Aorta (tissue), 5 donors: ENCODE results near the gene ATXN7. TPM values are rescaled to one million over a fixed set of nuclear protein-coding genes. Genes with fewer than 3 reads are reported as not detected.

ENCODE experiments used
- ATAC-seq: fragments of 200-7000 bp; cut with Tn5 transposase; one replicate; pipeline ENCODE4 v1.9.1; 2022; ENCODE audit warnings: moderate library complexity; ENCODE audit not compliant: low FRiP score
- DNase-seq, 2 donors: peaks; one replicate each; pipeline ENCODE4 v3.0.0-alpha.2; 2020
- H3K27ac ChIP-seq, 2 donors: one replicate each; pipeline ENCODE4 v1.5.1; 2013; ENCODE audit warnings: low read length in 2 of 2, mild to moderate bottlenecking in 2 of 2, moderate library complexity in 2 of 2, control low read depth in 1 of 2, inconsistent platforms in 1 of 2, low read depth in 1 of 2
- H3K27me3 ChIP-seq, 2 donors: one replicate each; pipeline ENCODE4 v1.6.1; 2013; ENCODE audit warnings: control low read depth in 1 of 2, low read length in 1 of 2, mild to moderate bottlenecking in 1 of 2, moderate library complexity in 1 of 2; ENCODE audit not compliant: insufficient read depth in 2 of 2, control insufficient read depth in 1 of 2
- H3K36me3 ChIP-seq, 2 donors: one replicate each; pipeline ENCODE4 v1.6.1; 2013; ENCODE audit warnings: control low read depth in 1 of 2, low read length in 1 of 2, mild to moderate bottlenecking in 1 of 2; ENCODE audit not compliant: insufficient read depth in 2 of 2, control insufficient read depth in 1 of 2
- H3K4me1 ChIP-seq, 2 donors: one replicate each; pipeline ENCODE4 v1.6.1; 2013; ENCODE audit warnings: low read length in 2 of 2, control low read depth in 1 of 2, mild to moderate bottlenecking in 1 of 2, moderate library complexity in 1 of 2; ENCODE audit not compliant: insufficient read depth in 2 of 2, control insufficient read depth in 1 of 2
- H3K4me3 ChIP-seq, 2 donors: one replicate each; pipeline ENCODE4 v1.5.1; 2013; ENCODE audit warnings: low read length in 2 of 2, control low read depth in 1 of 2, mild to moderate bottlenecking in 1 of 2
- H3K9me3 ChIP-seq: one replicate; pipeline ENCODE4 v1.6.1; 2013; ENCODE audit warnings: mild to moderate bottlenecking, low read length; ENCODE audit not compliant: control insufficient read depth
- WGBS, 2 donors: extraction: QIAGEN DNeasy Blood & Tissue Kit; methylation state at CpG; one replicate each; pipeline ENCODE4 v1.1.7; 2013; 5-methylcytosine and 5-hydroxymethylcytosine counted together
- intact Hi-C, 2 donors: fragments of 100-400 bp; cut with DNase I; formaldehyde crosslinking; loops; one replicate each; pipeline versions ENCODE4 v1.14.2 to v1.15.0; 2022
- polyA plus RNA-seq, 2 donors: library from polyadenylated mRNA; stranded (reverse); fragments of 200-250 nt; gene quantifications; one replicate each; pipeline ENCODE4 v1.2.3, GENCODE V29; 2013
- total RNA-seq, 2 donors: library from RNA; stranded (reverse); fragmentation: NEBNext Ultra II Directional; extraction: Animal tissue kit (Norgen Biotek cat#: 25700); gene quantifications; one replicate each; pipeline ENCODE4 v1.2.1, GENCODE V29; 2021
- donor health status: healthy with polysubstance abuse.
- donor health status: Bipolar disorder and iron deficiency.
- donor health status: DM: no; HTN: no; CAD: no.
- donor health status: DM: no; HTN: no; CAD: no.
- donor health status: DM: yes; HTN: yes; CAD: no.

The ATXN7 gene
- total and polyA plus RNA-seq, 4 donors: 4.1 to 52.5 (median 29.2) TPM

DNA sequence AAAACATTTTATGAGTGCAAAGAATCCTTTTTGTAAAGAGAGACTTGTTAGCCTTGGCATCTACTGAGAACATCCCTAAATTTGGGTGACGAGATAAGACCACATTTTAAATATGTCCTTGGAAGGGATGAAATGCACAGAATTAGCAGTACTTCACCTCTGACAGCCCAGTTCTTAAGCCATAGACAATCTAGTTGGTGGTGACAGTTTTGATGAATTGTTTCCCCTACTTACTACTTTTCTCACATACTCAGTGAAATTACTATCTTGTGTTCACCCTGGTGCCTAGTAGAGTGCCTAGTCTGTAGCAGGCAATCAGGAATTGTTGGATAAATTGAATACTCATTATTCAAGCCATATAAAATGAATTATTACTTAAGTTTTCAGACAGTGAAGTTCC, 45.1 kb downstream of the ATXN7 start:
- intact Hi-C loops: no loop called here
- WGBS, 2 donors: 53 to 56% methylated on average over 1 of the region's 1 CpG
- no peak for DNase-seq
- Histone ChIP-seq H3K36me3 (no peaks in the 10 kb centered on the region), H3K27me3 (no peaks in the 10 kb centered on the region), H3K4me3 (no peak overlapping the region), H3K4me1 (no peaks in the 10 kb centered on the region), H3K27ac (no peak overlapping the region), H3K9me3 (no peaks in the 10 kb centered on the region)
- ATAC-seq: no peak

DNA sequence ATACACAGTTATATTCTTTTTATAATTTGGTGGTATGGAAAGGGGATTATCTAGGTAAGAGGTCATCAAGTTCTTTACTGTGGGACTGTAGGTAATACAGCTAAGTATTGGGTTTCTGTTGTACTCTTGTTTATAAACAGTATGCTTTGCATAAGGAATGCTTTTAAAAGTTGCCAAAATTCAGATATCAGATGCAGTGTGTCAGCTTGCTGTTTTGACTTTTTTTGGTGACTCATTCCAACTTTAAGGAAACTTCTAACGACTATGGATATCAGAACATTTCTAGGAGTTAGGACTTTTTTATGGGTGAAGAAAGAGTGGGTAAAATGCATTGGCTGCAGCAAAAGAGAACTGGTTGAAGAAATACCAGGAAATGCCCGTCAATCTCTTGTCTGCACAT, 45.8 kb downstream of the ATXN7 start:
- no peaks in the 10 kb centered on the region for H3K36me3 ChIP-seq
- no peaks in the 10 kb centered on the region for H3K27me3 ChIP-seq
- intact Hi-C loops: no loop called here
- no peak overlapping the region for H3K27ac ChIP-seq
- WGBS, 2 donors: 80 to 81% methylated on average over 2 of the region's 2 CpGs
- H3K9me3 ChIP-seq: no peaks in the 10 kb centered on the region
- no peak for ATAC-seq
- H3K4me1 ChIP-seq: peaks cover 0 to 4% of the 10 kb centered on the region in 2 donors
- no peak for DNase-seq
- no peak overlapping the region for H3K4me3 ChIP-seq

DNA sequence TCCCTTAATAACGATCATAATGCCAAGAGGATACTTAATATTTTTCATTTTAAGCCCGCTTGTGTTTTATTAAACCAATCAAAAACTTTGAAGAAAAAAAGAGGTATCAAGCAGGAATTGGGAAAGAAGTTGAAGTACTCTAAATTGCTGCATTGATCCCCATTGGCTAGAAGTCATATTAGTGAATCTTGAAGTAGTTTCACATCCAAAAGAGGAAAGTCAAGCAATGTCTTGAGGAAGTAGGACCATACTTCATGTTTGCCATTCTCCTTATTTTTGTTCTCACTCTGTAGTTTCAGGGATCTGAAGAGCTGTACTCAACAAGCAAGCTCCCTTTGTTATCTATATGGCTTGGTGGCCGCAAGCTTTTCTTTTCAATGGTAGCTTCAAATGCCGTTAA, 46.3 kb downstream of the ATXN7 start:
- no peaks in the 10 kb centered on the region for H3K27me3 ChIP-seq
- no peaks in the 10 kb centered on the region for H3K36me3 ChIP-seq
- no peak overlapping the region for H3K27ac ChIP-seq
- H3K4me3 ChIP-seq: no peak overlapping the region
- ATAC-seq (no peak), DNase-seq (no peak)
- peaks cover 0 to 4% of the 10 kb centered on the region in 2 donors for H3K4me1 ChIP-seq
- H3K9me3 ChIP-seq: no peaks in the 10 kb centered on the region
- intact Hi-C loops: loop anchor here (5.0 to 10.0 kb wide), 2 partner anchors 48 to 85 kb away; partner anchors contain the start of genes ATXN7 (in 2 of the 2) and THOC7 (in 2 of the 2)
- WGBS, 2 donors: 96 to 98% methylated on average over 4 of the region's 4 CpGs

DNA sequence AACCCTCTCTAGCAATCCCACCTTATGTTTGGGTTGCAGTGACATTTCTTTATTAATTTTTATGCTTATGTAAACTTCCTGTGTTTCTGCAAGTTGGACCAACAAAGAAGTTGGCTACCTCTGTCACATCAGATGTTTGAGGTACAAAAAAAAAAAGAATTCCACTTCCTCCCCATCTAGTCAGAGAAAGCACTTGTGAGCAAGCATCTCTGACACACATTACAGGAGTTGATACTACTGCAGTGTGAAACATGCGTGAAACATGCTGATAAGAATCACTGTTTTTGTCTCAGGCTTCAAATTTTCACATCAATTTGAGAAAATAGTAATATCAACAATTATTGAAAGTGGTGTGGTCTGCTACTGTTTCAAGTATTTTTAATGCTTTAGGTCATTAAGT, 47.2 kb downstream of the ATXN7 start:
- intact Hi-C loops: loop anchor here (5.0 to 10.0 kb wide), 2 partner anchors 49 to 84 kb away; partner anchors contain the start of genes ATXN7 (in 2 of the 2) and THOC7 (in 2 of the 2)
- H3K27ac ChIP-seq: no peak overlapping the region
- no peak for ATAC-seq

DNA sequence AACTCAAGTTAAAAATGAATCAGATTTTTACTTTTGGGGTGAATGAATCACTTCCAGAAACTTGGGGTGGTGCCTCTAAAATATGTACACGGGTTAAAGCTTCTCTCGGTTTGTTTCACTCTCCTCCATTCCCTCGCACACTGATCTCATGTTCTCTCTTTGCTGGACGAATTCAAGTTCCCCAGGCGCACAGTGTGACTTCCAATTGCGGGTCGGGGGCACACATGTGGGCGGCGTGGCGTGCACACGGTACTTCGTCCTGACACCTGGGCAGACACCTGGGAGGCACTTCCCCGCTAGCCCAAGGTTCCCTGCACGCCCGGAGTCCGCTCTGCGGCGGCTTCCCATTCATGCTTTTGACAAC, 47.8 kb downstream of the ATXN7 start:
- intact Hi-C loops: loop anchor here (5.0 to 10.0 kb wide), 2 partner anchors 49 to 83 kb away; partner anchors contain the start of genes ATXN7 (in 2 of the 2) and THOC7 (in 2 of the 2)
- 1% methylated on average over 18 of the region's 18 CpGs for WGBS, 2 donors
- H3K27me3 ChIP-seq: no peaks in the 10 kb centered on the region
- H3K4me1 ChIP-seq: peaks cover 0 to 4% of the 10 kb centered on the region in 2 donors
- no peaks in the 10 kb centered on the region for H3K9me3 ChIP-seq
- no peaks in the 10 kb centered on the region for H3K36me3 ChIP-seq
- H3K4me3 ChIP-seq: peak overlapping the region; percentile 86 to 99
- no peak for DNase-seq
- ATAC-seq: no peak
- peak overlapping the region in 1 of 2 donors; percentile 97 for H3K27ac ChIP-seq

More for the DNA sequence above, 47.2 kb downstream of the ATXN7 start:
- no peaks in the 10 kb centered on the region for H3K27me3 ChIP-seq
- no peaks in the 10 kb centered on the region for H3K36me3 ChIP-seq
- H3K9me3 ChIP-seq: no peaks in the 10 kb centered on the region
- H3K4me3 ChIP-seq: no peak overlapping the region
- peaks cover 0 to 4% of the 10 kb centered on the region in 2 donors for H3K4me1 ChIP-seq
- WGBS, 2 donors: 50 to 57% methylated on average over 1 of the region's 1 CpG
- no peak for DNase-seq

DNA sequence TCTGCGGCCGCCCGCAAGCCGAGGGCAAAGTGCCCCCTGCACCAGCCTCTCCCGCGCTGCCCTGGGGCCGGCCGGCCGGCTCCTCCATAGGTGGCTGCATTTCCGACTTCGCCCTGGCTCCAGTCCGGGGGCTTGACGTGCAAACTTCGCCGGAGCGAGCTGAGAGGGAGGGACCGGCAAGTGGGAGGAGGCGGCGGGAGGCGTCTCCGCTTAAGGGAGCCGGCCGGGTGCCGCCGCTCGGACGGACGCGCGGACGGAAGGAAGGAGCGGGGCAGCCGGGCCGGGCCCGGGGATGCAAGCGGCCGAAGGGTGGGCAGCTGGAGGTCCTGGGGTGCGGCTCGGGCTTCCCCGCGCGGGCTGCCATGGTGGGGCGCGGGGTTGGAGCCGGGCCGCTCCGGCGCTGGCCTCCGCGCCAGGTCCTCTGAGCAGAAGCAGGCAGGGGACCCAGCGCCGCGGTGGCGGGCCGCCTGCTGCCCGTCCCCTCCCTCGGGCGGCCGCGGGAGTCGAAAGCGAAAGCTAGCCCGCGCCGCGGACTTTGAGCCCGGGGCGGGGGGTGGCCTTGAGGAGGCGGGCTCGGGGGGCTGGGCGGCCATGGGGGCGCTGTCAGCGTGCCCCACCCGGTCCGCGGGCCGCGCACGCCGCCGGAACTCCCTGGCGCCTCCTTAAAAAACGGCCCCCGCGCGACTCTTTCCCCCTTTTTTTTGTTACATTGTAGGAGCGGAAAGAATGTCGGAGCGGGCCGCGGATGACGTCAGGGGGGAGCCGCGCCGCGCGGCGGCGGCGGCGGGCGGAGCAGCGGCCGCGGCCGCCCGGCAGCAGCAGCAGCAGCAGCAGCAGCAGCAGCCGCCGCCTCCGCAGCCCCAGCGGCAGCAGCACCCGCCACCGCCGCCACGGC, 48.5 kb downstream of the ATXN7 start, which contains the start of gene SCAANT1:
TSS of gene SCAANT1 (minus strand) at position 511 of the 895 bp plus-strand sequence.
- no peaks in the 10 kb centered on the region for H3K36me3 ChIP-seq
- DNase-seq (peak; percentile 94 to 96), ATAC-seq (peak; percentile 94)
- H3K4me1 ChIP-seq: peaks cover 0 to 4% of the 10 kb centered on the region in 2 donors
- WGBS, 2 donors: 1% methylated on average over 47 to 115 of the region's 115 CpGs
- intact Hi-C loops: loop anchor here (5.0 to 10.0 kb wide), 2 partner anchors 50 to 83 kb away; partner anchors contain the start of genes ATXN7 (in 2 of the 2) and THOC7 (in 2 of the 2)
- H3K27ac ChIP-seq: peak within 1 kb of the TSS; percentile 98 to 99
- no peaks in the 10 kb centered on the region for H3K9me3 ChIP-seq
- H3K27me3 ChIP-seq: no peaks in the 10 kb centered on the region
- H3K4me3 ChIP-seq: peak within 1 kb of the TSS; percentile 86 to 99

DNA sequence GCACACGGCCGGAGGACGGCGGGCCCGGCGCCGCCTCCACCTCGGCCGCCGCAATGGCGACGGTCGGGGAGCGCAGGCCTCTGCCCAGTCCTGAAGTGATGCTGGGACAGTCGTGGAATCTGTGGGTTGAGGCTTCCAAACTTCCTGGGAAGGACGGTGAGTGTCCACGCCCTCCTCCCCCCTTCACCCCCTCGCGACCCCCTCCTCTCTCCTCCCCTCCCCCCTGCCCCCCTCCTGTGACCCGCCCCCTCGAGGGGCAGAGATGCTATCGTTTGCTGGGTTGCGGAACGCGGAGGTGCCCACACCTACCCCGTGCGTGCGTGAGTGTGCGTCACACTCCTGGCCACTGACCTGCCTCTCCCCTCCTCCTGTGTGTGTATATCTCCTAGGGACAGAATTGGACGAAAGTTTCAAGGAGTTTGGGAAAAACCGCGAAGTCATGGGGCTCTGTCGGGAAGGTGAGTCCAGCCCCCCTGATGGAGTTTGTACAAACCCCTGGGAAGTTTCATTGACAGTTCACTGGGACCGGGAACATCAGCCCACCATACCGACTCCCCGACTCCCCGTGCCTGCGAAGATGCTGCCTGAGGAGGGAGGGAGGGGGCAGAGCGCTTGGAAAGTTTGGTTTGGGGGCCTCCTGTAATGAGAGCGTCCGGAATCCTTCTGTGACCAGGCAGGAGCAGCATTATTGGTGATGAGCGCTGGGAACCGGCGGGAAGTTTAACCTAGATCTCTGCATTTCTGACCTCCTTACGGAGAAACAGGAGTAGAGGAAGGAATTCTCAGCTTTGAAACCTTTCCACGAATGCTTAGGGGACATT, 49.3 kb downstream of the ATXN7 start:
- DNase-seq: peak; percentile 70 to 87
- H3K4me1 ChIP-seq: peaks cover 0 to 4% of the 10 kb centered on the region in 2 donors
- WGBS, 2 donors: 1 to 2% methylated on average over 25 to 46 of the region's 46 CpGs

DNA sequence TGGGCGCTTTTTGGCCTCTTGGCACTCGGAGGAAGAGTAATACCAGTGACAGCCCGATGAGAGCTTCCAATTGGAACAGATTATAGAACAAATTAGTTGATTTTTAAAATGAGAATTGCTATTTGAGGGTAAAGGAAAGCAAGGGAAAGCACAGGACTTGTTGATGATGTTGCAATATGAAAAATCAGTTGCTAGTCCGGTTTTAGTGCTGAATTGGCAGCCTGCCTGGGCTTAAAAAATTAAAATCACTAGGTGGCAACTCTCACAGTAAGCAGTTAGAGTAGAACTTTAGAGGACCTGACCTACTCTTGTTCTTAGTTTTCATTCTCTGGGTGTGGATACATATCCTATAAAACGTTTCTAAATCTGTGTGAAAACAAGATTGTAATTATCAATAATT, 50.6 kb downstream of the ATXN7 start:
- DNase-seq (no peak), ATAC-seq (no peak)
- Histone ChIP-seq H3K4me3 (no peak overlapping the region), H3K9me3 (no peaks in the 10 kb centered on the region), H3K36me3 (no peaks in the 10 kb centered on the region), H3K27me3 (no peaks in the 10 kb centered on the region), H3K27ac (no peak overlapping the region), H3K4me1 (peaks cover 0 to 4% of the 10 kb centered on the region in 2 donors)
- intact Hi-C loops: loop anchor here (5.0 to 10.0 kb wide), 2 partner anchors 52 to 80 kb away; partner anchors contain the start of genes ATXN7 (in 2 of the 2) and THOC7 (in 2 of the 2)
- 41 to 45% methylated on average over 5 of the region's 5 CpGs for WGBS, 2 donors

More for the DNA sequence above, 49.3 kb downstream of the ATXN7 start:
- peak overlapping the region; percentile 92 to 98 for H3K27ac ChIP-seq
- H3K4me3 ChIP-seq: peak overlapping the region; percentile 86 to 99
- intact Hi-C loops: loop anchor here (5.0 to 10.0 kb wide), 2 partner anchors 51 to 82 kb away; partner anchors contain the start of genes ATXN7 (in 2 of the 2) and THOC7 (in 2 of the 2)
- H3K27me3 ChIP-seq: no peaks in the 10 kb centered on the region
- no peaks in the 10 kb centered on the region for H3K9me3 ChIP-seq
- ATAC-seq: peak; percentile 70
- H3K36me3 ChIP-seq: no peaks in the 10 kb centered on the region
